OCI-LY1 (cell line): ENCODE data around the gene SLC26A9.

Source experiments
- EZH2 ChIP-seq: fragments of 200-600 bp; sonication (generic), shearing (Covaris generic); IDR thresholded peaks from 2 replicates; pipeline ENCODE4 v1.8.0; 2017; ENCODE audit warnings: borderline replicate concordance, mixed run types, mild to moderate bottlenecking, antibody characterized with exemption, low read length, moderate library complexity, mixed read lengths
- TF ChIP-seq, protein P1 (sequence below): fragments of 200-600 bp; sonication (generic), shearing (Covaris generic); IDR thresholded peaks from 2 replicates; pipeline ENCODE4 v1.5.1; 2017; ENCODE audit warnings: mild to moderate bottlenecking, antibody characterized with exemption, low read length, moderate library complexity, mixed read lengths

- TF ChIP-seq, protein P1, sequence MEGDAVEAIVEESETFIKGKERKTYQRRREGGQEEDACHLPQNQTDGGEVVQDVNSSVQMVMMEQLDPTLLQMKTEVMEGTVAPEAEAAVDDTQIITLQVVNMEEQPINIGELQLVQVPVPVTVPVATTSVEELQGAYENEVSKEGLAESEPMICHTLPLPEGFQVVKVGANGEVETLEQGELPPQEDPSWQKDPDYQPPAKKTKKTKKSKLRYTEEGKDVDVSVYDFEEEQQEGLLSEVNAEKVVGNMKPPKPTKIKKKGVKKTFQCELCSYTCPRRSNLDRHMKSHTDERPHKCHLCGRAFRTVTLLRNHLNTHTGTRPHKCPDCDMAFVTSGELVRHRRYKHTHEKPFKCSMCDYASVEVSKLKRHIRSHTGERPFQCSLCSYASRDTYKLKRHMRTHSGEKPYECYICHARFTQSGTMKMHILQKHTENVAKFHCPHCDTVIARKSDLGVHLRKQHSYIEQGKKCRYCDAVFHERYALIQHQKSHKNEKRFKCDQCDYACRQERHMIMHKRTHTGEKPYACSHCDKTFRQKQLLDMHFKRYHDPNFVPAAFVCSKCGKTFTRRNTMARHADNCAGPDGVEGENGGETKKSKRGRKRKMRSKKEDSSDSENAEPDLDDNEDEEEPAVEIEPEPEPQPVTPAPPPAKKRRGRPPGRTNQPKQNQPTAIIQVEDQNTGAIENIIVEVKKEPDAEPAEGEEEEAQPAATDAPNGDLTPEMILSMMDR = no peak
- no peak for TF ChIP-seq EZH2
Observed at GRCh38 chr1:205916541-205916940, 26.7 kb downstream of the SLC26A9 start.
